ENCODE results near the gene IMMP2L. TPM values are rescaled to one million over a fixed set of nuclear protein-coding genes. Genes with fewer than 3 reads are reported as not detected.

The IMMP2L gene
- total RNA-seq, 1 experiment from 2014 or later = 13.6 TPM

DNA sequence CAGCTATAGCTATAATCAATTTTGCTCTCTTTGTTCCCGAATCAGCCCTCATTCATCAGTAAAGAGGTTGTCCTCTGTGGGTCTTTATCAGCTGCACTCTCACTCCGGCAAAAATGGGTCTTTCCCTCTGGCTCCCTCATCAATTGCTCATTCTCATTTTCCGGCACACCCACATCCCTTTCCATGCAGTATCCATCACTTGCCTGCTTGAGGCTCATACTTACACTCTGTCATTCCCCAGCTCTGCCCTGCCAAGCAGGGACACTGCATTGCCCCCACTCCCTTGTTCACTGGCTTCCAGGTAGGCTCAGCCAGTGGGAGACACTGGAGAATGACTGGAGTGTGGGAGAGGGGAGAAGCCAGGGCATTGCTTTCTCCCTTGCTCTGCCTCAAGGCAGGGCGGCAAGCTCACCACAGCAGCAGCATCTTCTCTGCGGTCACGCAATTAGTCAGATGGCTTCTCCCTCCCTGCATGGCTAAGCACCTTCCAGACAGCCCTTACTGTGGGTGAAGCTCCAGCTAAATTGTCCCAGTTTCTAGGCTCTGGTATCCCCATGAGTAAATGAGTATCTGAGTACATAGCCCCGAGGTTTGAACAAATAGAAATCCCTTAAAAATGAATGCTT, 942.1 kb downstream of the IMMP2L start (continued):
- TF ChIP-seq, protein P1, sequence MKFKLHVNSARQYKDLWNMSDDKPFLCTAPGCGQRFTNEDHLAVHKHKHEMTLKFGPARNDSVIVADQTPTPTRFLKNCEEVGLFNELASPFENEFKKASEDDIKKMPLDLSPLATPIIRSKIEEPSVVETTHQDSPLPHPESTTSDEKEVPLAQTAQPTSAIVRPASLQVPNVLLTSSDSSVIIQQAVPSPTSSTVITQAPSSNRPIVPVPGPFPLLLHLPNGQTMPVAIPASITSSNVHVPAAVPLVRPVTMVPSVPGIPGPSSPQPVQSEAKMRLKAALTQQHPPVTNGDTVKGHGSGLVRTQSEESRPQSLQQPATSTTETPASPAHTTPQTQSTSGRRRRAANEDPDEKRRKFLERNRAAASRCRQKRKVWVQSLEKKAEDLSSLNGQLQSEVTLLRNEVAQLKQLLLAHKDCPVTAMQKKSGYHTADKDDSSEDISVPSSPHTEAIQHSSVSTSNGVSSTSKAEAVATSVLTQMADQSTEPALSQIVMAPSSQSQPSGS (CRISPR knock-in tag; IDR thresholded peaks at IDR 0.05; ENCODE audit: borderline replicate concordance, low read depth) = no peak
- TF ChIP-seq, protein P2, sequence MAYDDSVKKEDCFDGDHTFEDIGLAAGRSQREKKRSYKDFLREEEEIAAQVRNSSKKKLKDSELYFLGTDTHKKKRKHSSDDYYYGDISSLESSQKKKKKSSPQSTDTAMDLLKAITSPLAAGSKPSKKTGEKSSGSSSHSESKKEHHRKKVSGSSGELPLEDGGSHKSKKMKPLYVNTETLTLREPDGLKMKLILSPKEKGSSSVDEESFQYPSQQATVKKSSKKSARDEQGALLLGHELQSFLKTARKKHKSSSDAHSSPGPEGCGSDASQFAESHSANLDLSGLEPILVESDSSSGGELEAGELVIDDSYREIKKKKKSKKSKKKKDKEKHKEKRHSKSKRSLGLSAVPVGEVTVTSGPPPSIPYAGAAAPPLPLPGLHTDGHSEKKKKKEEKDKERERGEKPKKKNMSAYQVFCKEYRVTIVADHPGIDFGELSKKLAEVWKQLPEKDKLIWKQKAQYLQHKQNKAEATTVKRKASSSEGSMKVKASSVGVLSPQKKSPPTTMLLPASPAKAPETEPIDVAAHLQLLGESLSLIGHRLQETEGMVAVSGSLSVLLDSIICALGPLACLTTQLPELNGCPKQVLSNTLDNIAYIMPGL (CRISPR knock-in tag; IDR thresholded peaks at IDR 0.05) = no peak
- no peak for TF ChIP-seq JUN (CRISPR knock-in tag; IDR thresholded peaks at IDR 0.05)
- TF ChIP-seq, protein P3, sequence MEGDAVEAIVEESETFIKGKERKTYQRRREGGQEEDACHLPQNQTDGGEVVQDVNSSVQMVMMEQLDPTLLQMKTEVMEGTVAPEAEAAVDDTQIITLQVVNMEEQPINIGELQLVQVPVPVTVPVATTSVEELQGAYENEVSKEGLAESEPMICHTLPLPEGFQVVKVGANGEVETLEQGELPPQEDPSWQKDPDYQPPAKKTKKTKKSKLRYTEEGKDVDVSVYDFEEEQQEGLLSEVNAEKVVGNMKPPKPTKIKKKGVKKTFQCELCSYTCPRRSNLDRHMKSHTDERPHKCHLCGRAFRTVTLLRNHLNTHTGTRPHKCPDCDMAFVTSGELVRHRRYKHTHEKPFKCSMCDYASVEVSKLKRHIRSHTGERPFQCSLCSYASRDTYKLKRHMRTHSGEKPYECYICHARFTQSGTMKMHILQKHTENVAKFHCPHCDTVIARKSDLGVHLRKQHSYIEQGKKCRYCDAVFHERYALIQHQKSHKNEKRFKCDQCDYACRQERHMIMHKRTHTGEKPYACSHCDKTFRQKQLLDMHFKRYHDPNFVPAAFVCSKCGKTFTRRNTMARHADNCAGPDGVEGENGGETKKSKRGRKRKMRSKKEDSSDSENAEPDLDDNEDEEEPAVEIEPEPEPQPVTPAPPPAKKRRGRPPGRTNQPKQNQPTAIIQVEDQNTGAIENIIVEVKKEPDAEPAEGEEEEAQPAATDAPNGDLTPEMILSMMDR (IDR thresholded peaks at IDR 0.05) = no peak

Measured in WTC11 (cell line).